GM12874 (cell line): ENCODE results near the gene TSPAN2.

Experiments used
- TF ChIP-seq, protein P1 (sequence below): IDR thresholded peaks from 2 replicates; pipeline ENCODE4 v1.5.1; 2011; ENCODE audit warnings: low read depth, mild to moderate bottlenecking, control low read depth, low read length, moderate library complexity; ENCODE audit not compliant: insufficient read depth

The TSPAN2 gene

GRCh38 chr1:115121793-115122192 lies 32.5 kb upstream of the TSPAN2 start:
- TF ChIP-seq, protein P1, sequence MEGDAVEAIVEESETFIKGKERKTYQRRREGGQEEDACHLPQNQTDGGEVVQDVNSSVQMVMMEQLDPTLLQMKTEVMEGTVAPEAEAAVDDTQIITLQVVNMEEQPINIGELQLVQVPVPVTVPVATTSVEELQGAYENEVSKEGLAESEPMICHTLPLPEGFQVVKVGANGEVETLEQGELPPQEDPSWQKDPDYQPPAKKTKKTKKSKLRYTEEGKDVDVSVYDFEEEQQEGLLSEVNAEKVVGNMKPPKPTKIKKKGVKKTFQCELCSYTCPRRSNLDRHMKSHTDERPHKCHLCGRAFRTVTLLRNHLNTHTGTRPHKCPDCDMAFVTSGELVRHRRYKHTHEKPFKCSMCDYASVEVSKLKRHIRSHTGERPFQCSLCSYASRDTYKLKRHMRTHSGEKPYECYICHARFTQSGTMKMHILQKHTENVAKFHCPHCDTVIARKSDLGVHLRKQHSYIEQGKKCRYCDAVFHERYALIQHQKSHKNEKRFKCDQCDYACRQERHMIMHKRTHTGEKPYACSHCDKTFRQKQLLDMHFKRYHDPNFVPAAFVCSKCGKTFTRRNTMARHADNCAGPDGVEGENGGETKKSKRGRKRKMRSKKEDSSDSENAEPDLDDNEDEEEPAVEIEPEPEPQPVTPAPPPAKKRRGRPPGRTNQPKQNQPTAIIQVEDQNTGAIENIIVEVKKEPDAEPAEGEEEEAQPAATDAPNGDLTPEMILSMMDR: no peak

GRCh38 chr1:115120296-115120695 lies 31.0 kb upstream of the TSPAN2 start:
- TF ChIP-seq, protein P1: no peak

GRCh38 chr1:115118611-115119010 lies 29.3 kb upstream of the TSPAN2 start:
- TF ChIP-seq, protein P1: no peak

GRCh38 chr1:115118086-115118485 lies 28.8 kb upstream of the TSPAN2 start:
- TF ChIP-seq, protein P1: no peak

GRCh38 chr1:115117298-115117697 lies 28.0 kb upstream of the TSPAN2 start:
- TF ChIP-seq, protein P1: no peak

DNA sequence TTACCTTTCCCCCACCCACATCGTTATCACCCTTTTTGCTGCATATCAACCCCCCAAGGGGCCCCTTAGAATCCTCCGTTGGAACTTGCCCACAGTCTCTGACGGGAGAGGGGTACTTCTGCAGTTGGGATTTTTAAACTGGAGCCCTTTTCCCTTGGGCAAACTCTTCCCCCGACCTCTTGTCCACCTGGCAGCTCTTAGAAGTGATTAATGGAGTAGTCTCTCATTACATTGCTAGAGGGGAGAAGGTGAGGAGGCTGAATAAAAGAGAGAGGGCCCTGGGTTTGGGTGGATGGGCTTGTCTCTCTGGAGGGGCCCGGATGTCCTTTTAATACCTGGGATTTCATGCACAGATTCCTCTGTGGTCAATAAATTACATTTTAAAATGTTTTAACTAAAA lies 27.2 kb upstream of the TSPAN2 start:
- TF ChIP-seq, protein P1: no peak

- TF ChIP-seq, protein P1: no peak
Observed at GRCh38 chr1:115115521-115116161, 26.3 kb upstream of the TSPAN2 start.
